Pulmonary artery endothelial cell (primary cell): ENCODE measurements around the gene FXR1. TPM values are rescaled to one million over a fixed set of nuclear protein-coding genes. Genes with fewer than 3 reads are reported as not detected.

Source experiments
- DNase-seq: peaks from one replicate; pipeline ENCODE4 v3.0.0-alpha.2; 2011; ENCODE audit warnings: low read depth, low spot score
- total RNA-seq: library from RNA; depleted of rRNA; stranded (reverse); fragments of >200 nt; gene quantifications from 2 replicates; pipeline ENCODE4 v1.2.3, GENCODE V29; 2014

Gene FXR1
- total RNA-seq, 1 donor from 2014 or later = 244 TPM

GRCh38 chr3:181007262-181007661, 94.8 kb downstream of the FXR1 start:
- DNase-seq = no peak

GRCh38 chr3:181008796-181009195, 96.3 kb downstream of the FXR1 start:
- DNase-seq = no peak

- DNase-seq = no peak
Observed at GRCh38 chr3:181009225-181009624, 96.8 kb downstream of the FXR1 start.

- no peak for DNase-seq
Observed at GRCh38 chr3:181017690-181018089, 105.2 kb downstream of the FXR1 start.

GRCh38 chr3:181025204-181025603, 112.7 kb downstream of the FXR1 start:
- DNase-seq = no peak

- DNase-seq = no peak
Observed at GRCh38 chr3:181030948-181031347, 118.5 kb downstream of the FXR1 start.

Other genes starting within 250 kb of the FXR1 start
- gene CCDC39, start 233.2 kb upstream of the FXR1 start, total RNA-seq = not detected in 2 replicates
- 35.4 and 40.8 TPM in 2 replicates for gene DNAJC19, start 77.1 kb downstream of the FXR1 start, total RNA-seq